ENCODE results near the gene ABL2.

DNA sequence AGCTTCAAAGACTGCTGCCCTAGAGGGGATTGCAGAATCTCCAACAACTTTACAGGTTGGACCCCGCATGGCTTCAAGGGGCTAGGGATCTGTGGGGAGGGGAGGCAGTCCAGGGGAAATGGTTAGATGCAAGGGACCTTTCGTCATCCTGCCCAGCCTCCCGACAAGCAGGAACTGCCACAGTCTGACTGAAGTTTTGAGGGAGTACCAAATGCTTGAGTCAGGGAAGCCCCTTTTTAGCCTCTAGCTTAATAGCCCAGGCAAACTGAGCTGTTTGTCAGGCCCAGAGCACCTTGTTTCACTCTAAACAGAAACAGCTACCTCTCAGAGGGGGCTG, 146.5 kb downstream of the ABL2 start:
- no peak for TF ChIP-seq POLR2A (IDR thresholded peaks at IDR 0.05)
- TF ChIP-seq, protein P1, sequence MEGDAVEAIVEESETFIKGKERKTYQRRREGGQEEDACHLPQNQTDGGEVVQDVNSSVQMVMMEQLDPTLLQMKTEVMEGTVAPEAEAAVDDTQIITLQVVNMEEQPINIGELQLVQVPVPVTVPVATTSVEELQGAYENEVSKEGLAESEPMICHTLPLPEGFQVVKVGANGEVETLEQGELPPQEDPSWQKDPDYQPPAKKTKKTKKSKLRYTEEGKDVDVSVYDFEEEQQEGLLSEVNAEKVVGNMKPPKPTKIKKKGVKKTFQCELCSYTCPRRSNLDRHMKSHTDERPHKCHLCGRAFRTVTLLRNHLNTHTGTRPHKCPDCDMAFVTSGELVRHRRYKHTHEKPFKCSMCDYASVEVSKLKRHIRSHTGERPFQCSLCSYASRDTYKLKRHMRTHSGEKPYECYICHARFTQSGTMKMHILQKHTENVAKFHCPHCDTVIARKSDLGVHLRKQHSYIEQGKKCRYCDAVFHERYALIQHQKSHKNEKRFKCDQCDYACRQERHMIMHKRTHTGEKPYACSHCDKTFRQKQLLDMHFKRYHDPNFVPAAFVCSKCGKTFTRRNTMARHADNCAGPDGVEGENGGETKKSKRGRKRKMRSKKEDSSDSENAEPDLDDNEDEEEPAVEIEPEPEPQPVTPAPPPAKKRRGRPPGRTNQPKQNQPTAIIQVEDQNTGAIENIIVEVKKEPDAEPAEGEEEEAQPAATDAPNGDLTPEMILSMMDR (IDR thresholded peaks at IDR 0.05 in 8 of 11, conservative IDR thresholded peaks at IDR 0.05 in 3 of 11): no peak
